Measurements from ENCODE around the gene IQSEC3.

Gene IQSEC3

DNA sequence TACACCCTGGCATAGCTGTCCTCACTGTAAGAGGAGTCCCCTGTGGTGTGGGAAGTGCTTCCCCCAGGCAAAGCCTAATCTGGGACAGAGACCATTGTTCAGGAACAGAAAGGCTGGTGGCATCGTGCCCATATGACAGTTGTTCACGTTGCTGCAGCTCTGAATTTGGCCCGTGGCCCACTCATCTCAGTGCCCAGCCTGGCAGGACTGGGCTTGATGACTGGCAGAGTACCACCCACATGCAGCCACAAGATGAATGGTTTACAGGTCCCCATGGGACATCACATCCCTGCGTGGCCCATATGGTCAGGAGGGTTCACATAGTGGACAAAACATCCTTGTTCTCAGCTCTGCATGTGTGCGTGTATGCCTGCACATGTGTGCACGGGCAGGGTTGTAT is 17.5 kb downstream of the IQSEC3 start:
- no peak for DNase-seq

DNA sequence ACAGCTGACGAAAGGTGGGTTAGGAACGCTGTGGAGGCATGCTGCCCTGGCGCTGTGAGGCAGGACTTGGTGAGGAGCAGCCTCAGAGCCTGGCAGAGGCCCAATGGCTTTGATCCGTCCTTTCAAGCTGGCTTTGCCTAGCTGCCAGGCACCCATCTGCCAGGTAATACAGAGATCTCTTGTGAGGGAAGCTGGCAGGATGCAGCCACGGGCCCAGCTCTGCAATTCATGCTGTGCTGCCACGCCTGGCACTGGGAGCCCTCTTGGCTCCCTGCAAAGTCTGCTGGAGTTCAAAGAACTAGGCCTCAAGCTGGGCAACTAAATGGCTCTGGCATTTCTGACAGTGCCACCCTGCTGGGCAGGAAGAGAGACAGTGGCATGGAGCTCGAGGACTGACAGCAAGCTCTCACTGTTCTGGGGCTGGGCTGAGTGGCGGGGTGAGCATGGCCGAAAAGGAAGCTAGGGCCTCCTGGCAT is 18.7 kb downstream of the IQSEC3 start:
- DNase-seq = no peak

DNA sequence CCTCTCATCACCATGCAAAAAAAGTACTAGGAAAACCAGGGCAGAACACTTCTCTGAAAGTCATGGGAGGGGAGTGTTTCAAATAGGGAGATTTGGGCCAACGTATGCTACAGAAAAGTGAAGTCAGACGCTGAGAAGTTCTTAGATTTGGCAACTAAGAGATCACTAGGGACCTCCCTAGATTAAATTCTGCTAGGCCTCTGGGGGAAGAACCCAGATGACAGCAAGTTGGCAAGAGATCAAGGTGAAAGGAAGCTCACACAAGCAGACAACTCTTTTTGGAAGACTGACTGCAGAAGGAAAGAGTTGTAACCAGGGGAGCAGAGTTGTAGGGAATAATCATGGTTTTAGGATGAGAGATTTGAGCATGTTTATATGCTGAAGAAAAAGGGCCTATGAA is 20.7 kb downstream of the IQSEC3 start:
- no peak for DNase-seq

DNA sequence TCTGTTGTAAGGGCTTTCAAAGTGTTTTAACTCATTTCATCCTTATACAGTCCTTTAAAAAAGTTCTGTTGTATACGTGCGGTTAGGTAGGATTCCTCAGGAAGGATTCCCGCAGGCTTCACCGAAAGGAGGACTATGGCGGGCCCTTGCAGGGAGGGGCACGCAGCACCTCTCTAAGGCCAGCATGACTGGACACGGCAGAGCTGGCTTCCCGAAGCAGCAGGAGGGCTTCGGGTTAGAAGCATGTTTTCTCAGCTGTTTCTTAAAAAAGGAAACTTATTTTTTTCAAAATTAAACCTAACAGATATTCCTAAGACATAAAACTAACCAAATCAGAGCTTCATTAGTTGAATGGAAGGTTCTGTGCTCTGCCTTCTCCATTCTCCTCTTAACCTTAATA is 21.3 kb downstream of the IQSEC3 start:
- DNase-seq = no peak

DNA sequence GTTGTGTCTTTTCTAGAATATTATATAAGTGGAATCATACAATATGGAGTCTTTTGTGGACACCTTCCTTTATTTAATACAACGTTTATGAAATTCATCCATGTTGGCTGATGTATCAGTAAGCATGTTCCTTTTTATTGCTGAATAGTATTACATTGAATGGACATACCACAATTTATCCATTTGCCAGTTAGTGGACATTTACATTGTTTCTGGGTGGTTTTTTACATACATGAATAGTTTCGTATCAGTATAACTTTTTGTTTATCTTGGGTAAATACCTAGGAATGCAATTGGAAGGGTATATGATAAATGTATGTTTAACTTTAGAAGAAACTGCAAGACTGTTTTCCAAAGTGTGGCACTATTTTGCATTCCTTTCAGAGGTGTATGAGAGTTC is 23.1 kb downstream of the IQSEC3 start:
- no peak for DNase-seq

DNA sequence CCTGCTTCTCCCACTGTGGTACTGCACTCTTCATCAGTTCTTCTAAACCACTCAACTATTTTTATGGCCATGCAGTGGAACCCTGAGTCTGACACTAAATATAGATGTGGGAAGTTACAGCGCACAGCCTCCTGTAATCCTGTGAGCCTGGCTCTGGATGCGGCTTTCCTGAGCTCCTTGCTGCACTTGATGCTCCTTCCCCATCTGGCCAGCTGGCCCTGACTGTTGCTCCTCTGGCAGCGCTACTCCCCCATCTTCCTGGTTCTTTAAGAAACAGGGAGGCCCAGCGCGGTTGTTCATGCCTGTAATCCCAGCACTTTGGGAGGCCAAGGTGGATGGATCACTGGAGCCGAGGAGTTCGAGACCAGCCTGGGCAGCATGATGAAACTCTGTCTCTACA is 24.6 kb downstream of the IQSEC3 start:
- DNase-seq = peak; percentile 52 to 69

DNA sequence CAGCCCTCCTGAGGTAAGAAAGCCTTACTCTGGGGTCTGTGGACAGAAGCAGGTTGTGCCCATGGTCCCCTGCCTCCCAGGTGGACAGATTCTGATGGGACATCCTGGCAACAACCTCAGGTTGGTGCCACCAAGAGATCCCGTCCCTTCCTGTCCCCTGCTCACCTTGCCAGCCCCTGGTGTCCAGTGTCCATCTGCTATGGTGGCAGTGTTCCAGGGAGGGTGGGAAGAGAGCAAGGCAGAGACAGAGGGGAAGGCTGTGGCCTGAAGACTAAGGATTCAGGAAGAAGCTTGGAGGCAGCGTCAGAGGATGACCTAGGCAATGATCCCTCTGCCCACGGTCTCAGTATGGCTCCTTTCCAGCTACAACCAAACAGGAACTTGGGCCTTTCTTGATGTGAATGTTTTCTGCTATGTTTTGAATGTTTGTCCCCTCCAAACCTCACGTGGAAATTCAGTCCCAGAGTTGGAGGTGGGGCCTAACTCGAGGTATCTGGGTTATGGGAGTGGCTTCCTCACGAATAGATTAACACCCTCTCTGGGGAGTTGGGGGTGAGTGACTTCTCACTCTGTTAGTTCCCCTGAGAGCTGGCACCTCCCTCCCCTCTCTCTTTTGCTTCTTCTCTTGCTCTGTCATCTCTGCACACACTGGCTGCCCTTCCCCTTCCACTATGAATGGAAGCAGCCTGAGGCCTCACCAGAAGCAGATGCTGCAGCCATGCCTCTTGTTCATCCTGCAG is 26.9 kb downstream of the IQSEC3 start:
- DNase-seq = no peak

DNA sequence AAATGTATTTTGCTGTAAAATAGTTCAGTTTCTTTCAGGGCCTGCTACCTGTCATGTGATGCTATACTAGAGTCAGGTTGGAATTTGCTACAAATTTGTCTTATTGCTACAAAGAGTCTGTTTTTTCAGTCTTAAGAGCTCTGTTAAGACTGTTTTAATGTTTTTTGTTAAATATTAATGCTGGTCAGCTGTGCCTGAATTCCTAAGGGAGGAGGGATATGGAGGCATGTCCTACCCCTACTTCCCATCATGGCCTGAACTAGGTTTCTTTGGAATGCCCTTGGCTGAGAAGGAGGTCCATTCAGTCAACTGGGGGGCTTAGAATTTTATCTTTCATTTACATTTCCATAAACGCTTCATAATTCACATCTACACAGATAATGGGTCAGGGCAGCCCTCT is 30.0 kb downstream of the IQSEC3 start:
- no peak for DNase-seq

DNA sequence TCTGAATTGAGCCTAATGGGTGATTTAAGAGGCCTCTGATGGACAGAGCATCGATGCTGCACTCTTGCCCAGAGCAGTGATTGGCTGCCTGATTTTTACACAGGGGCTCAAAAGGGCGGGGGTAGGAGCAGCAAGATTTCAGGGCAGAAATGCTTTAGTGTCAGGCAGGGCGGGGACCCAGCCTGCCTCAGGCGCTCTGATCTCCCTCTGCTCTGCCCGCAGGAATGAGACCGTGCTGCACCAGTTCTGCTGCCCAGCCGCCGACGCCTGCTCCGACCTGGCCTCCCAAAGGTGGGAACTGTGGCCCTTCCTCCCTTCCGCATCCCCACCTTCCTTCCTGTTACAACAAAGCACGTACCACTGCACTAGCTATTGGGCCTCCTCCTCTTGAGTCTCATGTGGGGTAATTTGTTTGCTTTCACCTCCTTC is 32.4 kb downstream of the IQSEC3 start:
- no peak for DNase-seq

DNA sequence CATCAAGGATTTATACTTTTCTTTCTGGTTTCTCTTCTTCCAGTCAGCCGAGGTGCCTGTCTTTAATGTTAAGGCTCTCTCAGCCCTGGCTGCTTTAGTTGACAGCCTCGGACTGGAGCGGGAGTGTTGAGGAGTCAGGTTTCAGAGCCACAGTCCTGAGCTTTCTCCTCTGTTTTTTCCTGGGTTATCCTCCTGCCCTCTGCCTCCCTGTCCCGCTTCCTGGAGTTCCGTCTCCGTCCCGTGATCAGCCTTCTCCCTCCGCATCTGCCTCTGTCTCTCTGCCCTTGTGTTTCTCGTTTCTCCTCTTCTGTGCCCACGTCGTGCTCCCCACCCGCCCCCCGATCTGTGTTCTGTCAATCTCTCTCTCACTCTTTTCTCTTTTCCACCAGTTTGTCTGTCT is 33.0 kb downstream of the IQSEC3 start:
- DNase-seq = no peak

DNA sequence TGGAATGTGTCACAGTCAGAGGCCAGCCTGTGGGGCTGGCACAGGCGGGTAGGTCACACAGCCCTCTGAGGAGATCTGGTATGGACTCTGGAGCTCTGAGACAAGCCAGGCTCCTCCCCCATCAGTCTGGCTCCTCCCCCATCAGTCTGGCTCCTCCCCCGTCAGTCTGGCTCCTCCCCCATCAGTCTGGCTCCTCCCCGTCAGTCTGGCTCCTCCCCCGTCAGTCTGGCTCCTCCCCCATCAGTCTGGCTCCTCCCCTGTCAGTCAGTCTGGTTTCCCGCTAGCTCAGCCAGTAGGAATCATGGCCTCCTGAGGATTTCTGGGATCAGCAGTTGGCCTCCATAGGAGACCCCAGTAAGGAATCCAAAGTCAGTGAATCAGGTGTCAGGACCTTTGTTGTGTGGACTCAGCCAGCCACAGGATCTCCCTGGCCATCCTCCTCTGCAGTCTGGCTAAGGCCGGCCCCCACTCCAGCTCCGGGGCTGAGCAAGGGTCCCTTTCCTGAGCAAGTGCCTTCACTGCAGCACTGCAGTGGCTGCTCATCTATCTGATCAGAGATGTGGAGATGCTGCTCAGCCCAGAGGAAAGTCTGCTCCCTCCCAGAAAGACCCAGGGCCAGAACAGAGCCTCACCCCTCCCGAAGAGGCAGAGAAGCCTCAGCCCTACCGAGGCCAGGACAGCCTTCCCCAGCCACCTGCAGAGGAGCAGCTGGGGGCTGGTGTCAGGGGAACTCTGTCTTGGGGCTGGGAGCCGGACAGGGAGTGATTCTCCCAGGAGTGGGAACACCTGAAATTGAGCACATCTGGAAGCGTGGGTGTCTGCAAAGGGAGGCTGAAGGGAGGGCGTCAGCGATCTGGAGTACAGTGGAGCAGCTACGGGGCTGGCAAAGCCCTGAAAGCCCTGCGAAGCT is 35.7 kb downstream of the IQSEC3 start:
- no peak for DNase-seq

DNA sequence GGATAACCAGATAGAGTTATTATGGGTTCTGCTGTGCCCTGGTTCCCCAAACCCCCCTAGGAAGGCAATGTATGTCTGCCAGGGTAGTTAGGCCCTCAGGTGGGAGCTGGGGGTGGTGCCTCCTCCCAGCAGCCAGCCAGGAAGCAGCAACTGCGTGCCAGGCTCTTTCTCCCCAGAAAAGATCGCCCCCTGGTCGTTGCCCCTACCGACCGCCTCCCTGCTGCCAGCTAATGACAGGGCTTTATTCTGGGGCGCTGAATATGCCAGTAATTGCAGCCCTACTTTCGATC is 36.3 kb downstream of the IQSEC3 start:
- no peak for DNase-seq

DNA sequence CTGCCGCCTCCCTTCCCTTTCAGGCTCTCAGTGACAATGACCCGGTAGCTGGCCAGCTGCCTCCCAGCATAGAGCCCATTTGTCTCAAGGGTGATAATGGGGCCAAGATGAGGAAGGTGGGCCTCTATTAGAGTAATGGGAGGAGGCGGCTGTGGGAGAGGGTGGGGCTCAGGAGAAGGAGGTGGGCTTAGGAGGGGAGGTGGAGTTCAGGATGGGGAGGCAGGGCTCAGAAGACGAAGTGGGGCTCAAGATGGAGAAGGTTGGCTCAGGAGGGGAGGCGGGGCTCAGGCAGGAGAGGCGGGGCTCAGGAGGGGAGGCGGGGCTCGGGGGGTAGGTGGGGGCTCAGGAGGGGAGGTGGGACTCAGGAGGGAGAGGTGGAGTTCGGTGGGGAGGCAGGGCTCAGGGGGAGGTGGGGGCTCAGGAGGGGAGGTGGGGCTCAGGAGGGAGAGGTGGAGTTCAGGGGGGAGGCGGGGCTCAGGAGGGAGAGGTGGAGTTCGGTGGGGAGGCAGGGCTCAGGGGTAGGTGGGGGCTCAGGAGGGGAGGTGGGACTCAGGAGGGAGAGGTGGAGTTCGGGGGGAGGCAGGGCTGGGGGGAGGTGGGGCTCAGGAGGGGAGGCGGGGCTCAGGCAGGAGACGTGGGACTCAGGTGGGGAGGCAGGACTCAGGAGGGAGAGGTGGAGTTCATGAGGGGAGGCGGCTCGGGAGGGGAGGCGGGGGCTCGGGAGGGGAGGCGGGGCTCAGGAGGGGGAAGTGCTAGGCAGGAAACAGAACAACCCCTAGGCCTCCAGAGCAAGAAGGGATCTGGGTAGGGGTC is 36.8 kb downstream of the IQSEC3 start:
- DNase-seq = no peak

DNA sequence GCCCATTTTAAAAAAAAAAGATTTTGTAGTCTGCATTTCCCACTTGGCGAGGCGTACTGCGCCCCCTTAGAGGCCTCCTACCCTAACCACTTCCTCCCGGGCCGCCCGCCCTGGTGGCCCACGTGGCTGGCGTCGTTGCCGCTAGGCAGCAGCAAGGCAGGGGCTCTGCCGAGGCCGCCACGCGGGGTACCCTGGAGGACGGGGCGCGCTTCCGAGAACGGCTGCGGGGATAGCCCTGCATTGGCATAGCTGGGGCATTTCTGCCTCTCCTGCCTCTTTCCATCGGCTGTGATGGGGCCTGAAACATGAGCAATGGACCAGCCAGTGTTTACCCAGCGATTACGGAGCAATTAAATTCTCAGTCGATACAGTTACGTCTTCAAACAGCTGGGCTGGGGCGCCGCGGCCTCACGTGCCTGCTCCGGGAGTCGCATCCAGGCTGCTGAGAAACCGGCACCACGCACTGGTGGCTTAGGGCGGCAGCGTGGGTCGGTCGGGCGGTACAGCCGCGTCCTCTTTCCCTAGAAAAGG is 38.0 kb downstream of the IQSEC3 start:
- DNase-seq = peak; percentile 16 to 34

DNA sequence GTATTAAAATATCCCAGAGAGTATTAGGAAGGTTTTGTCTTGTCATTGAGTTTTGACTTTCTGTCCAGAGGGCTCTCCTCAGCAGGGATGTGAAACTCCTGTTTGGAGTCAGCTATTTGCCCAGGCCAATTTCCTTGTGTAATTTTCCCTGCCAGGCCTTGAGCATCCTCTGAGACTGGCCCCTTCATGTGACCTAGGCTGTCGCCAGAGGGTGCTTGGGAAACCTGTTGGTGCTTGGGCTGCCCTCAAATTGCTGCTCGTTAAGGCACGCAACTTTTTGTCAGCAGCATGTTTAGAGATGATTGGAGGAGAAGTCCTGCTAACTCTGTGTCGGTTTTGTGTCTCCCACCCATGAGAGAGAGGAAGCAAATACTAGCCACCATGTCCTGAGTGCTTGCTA is 39.1 kb downstream of the IQSEC3 start:
- DNase-seq = no peak

DNA sequence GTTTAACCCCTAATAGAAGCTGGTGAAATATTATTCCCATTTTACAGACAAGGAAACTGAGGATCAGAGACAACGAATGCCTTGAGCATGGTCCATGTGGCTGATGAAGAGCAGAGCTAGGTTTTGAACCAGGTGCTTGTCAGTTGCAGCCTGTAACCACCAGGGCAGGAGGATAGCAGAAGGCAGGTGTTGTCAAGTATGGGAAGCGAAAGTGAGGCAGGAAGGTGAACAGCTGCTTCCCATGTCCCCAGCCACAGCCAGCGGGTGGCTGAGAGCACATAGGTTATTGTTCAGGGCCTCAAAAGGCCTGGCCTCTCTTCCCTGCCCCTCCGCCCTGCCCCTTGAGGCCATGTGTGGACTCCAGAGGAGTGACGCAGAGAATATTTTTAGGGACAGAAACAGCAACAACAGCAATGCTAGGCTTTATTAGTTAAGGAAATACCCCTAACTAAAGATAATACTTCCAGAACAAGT is 39.6 kb downstream of the IQSEC3 start:
- DNase-seq = no peak

DNA sequence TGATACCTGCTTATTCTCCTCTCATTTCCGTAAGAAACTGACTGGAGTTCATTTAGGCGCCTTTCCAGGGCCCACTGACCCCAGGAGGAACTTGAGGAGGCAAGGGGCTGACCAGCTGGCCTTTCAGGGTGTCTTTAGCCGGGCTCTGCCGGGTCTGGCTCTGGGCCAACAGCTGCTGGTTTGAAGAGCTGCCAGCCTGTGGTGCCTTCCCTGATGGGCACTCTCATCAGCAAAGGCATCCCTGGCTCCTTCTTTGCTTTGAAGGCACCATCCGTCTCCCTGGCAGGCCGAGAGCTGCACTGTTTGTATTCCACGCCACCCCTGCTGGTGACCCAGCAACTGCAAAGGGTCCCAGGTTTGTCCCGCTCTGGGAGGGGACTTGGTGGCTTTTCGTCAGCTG is 42.0 kb downstream of the IQSEC3 start:
- DNase-seq = no peak

DNA sequence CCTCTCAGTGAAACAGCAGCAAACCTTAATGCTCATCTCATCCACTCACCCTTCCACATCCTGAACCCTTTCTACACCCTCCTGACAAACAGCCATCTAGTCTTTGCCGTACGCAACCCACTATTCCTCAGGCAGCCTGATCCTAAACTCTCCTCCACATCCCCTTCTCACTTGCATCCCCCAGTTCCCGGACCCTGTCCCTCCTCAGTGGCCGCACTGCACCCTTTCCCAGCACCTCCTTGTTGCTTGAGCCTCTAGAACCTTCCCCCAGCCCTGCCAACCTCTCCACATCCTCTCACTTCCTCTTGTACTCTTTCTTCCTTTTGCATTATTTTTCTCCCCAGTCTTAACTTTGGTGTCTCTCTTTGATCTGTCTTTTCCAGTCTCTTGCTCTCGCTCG is 42.9 kb downstream of the IQSEC3 start:
- DNase-seq = no peak

DNA sequence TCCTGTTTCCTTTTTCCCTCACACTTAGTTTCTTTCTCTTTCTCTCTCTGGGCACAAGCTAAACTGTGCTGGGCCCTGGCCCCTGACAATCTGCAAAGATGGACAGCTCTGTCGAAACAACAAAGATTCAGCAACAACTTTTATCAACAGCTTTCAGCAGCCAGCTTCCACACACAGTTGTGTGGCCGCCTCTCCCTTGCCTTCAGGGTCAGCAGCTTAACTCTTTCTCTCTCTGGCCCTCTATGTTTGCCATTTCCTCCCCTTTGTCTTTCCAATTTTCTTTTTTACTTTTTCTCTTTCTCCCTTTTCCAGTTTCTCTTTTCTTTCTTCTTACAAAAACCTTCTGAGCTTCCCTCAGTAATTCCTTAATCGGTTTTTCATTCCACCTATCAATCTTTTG is 43.3 kb downstream of the IQSEC3 start:
- no peak for DNase-seq

DNA sequence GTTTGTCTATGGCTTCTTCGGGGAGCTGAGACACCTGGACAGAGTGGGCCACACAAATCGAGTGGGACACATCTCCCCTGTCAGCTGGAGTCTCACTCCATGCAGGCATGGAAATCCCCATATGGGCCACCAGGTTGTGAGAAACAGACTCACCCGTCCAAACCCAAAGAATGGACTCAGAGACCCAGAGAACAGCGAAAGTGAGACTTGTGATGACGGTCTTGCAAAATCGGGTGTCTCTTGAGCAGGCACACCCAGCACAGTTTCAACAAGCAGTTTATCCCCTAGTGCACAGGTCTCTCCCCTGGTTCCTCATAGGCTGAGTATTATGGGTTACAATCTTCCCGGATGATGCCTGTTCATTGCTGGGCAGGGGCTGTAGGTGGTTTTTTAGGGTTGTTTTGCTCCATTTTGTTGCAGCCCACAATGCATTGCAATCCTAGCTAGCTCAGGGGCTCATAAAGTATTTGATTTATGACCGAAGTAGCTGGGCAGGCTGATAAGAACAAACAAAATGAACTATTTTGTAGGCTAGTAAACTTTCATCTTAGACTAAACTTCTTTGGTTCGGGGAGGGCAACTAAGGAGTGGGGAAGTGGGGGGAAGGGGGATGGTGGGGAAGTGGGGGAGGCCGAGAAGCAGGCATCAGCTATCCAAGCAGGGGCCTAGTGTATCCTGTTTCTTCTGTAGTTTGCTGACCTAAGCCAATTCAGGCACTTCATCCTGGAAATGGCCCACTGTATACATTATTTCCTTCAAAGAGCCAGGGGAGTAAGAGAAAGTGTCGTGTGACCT is 45.3 kb downstream of the IQSEC3 start:
- DNase-seq = no peak

DNA sequence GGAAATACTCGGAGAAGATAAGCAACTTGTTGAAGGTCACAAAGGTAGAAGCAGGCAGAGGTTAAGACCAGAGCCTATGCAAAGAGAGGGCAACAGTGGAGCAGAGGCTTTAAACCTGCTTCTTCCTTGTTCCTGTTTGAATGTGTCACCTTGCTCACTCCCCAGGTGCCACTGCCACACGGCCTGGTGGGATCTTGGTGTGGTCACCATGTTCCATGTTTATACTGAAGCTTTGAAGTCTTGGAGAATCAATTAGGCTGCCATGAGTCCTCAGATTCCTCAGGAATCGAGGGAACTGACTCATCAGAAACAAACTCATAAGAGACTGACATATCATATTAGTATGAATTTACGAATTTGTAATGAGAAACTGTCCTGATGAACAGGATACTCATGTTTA is 46.8 kb downstream of the IQSEC3 start:
- DNase-seq = no peak

DNA sequence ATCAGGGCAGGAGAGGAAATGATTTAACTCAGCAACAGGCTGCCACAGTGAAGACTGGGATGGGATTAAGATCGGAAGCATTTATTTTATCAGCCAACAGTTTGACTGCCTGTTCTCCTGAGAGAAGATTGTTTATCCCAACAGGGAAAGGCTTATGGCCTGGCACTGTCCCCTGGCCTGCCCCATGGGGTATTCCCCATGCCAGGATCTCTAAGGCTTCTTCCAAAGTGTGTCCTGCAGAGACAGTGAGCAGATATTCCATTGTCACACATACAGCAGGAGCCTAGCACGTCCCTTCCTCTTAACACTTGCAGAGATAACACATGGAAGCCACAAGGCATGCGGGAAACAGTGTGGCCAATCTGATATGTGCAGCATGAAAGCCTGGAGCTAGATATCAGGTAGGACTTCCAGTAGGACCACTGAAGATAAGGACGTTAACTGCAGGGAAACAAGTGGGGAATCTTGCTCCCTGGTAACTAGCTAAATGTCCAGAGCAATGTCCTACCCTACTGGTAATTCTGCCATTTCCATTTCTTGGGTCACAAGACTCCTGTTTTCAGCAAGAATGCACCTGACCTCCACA is 48.2 kb downstream of the IQSEC3 start:
- no peak for DNase-seq

Data from Kasumi-1 (cell line).